GM18870 (cell line): ENCODE measurements around the gene SLC30A4.
"Not testable (repeated sequence)": the region's sequence is repeated elsewhere in the genome, so short reads cannot be mapped to it uniquely, and the experiment has no call there.

ENCODE experiments used
- ATAC-seq: cut with Tn5 transposase; IDR thresholded peaks from one replicate; pipeline ENCODE4 v1.9.1; 2021; ENCODE audit warnings: moderate library complexity; ENCODE audit not compliant: unreplicated experiment

SLC30A4 gene

DNA sequence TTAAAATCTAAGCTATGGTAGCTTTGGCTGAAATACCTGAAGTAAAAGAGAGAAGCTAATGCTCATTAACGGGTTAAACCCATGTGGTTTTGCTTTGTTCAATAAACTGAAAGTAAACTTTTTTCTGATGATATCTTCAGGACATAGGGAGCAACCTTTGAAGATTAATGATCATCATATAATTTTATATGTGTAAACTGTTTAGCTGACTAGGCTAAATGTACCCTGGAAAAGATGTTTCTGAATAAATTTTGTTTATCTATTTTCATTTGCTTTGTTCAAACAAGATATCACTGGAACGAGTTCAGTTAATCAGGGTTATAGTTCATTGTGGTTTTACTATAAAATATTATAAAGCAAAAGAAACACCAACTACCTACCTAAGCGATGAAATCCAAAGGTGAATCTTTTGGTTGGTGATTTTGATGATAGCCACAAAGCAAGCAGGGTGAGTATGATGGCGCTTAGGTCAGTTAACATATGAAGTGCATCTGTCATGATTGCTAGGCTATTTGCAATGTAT, 11.7 kb downstream of the SLC30A4 start:
- no peak for ATAC-seq

DNA sequence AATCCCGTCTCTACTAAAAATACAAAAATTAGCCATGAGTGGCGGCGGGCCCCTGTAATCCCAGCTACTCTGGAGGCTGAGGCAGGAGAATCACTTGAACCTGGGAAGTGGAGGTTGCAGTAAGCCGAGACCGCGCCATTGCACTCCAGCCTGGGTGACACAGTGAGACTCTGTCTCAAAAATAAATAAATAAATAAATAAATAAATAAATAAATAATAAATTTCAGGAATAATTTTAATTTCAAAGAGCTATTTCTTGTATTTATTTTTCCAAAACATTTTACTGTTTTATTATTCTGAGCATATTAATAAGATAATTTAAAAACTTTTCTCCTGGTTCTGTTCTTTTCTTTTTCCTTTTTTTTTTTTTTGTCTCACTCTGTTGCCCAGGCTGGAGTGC, 15.4 kb downstream of the SLC30A4 start:
- not testable (repeated sequence) for ATAC-seq

DNA sequence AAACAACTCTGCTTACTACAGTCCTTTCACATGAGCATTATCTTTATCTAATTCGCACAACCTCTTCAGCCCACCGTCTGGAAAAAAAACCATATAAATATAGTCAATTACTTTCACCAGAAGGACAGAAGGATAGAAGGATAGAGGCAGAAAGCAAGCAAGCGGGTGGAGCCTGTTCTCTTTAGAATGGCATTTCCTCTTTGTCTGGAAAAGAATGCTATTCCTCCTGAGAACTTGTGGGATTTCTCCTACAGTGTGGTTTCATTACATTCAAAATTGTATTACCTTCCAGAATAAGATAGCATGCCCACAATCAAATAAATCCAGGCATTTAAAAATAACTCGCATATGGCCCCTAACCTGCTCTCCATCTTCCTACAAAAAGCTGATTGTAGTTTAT, 23.1 kb downstream of the SLC30A4 start:
- ATAC-seq = no peak

DNA sequence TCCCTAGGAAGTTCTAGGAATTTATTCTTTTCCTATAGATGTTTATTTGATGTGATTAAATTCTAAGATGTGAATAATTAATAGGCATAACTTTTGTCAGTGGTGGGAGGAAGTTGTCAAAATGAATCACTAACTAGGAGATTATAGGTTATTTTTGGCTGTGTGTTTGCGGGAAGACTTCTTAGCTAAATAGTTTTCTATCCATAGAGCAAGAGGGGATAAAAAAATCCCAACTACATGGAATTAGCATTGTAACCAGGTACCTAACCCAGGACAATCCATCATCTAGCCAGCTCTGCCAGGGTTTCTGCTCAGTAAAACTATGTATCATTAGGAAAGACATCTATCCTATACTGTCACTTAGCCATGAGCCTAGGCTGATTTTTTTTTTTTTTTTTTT, 23.9 kb downstream of the SLC30A4 start:
- ATAC-seq = no peak

DNA sequence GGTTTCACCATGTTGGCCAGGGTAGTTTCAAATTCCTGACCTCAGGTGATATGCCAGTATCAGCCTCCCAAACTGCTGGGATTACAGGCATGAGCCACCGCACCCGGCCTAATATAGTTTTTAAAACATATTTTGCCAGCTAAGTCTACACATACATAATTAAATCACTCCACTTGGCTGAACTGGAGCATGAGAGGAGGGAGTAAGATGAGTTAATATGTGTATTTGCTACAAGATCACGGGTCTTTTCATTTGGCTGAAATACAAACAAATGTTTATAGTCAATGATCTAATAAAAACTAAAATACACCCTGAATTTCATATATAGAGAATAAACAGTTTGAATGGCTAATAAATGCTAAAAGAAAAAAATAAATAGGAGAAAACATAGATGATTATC, 25.3 kb downstream of the SLC30A4 start:
- no peak for ATAC-seq

DNA sequence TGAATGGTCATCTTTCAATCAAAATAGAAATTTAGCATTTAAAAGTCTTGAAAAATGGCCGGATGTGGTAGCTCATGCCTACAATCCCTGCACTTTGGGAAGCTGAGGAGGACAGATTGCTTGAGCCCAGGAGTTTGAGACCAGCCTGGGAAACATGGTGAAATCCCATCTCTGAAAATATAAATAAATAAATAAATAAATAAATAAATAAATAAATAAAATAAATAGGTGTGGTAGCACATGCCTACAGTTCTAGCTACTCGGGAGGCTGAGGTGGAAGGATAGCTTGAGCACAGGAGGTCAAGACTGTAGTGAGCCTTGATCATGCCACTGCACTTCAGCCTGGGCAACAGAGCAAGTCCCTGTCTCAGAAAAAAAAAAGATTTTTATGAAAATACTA, 25.9 kb downstream of the SLC30A4 start:
- ATAC-seq = no peak

DNA sequence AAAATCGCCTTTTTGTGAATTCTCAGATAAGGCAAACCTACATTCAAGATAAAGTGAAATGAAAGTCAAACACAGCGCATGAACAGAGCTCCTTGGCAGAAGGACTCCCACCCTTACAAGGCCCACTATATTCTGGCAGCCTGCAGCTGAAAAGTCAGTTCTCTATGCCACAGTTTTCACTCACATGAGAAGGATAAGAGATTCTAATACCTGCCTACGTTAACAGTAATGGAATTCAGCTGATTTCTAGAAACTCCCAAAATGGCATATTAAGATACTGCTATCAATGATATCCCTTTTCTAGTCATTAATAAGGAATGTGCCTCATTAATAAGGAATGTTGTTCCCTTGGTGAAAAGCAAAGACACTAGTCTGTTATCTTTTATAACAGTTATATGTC, 27.0 kb downstream of the SLC30A4 start:
- no peak for ATAC-seq

DNA sequence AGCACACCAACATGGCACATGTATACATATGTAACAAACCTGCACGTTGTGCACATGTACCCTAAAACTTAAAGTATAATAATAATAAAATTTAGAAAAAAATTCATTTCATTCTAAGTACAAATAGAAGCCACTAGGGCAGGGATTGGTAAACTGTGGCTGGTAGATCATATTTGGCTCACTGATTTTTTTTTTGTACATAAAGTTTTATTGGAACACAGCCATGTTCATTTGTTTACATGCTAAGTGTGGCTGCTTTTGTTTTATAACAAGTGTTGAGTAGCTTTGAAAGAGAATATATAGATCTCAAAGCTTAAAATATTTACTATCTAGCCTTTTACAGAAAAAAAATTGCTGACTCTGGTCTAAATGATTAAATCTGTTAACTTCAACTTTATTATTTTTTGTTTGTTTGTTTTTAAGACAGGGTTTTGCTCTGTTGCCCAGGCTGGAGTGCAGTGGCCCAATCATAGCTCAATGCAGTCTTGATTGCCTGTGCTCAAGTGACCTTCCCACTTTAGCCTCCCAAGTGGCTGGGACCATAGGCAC, 32.8 kb downstream of the SLC30A4 start:
- no peak for ATAC-seq

DNA sequence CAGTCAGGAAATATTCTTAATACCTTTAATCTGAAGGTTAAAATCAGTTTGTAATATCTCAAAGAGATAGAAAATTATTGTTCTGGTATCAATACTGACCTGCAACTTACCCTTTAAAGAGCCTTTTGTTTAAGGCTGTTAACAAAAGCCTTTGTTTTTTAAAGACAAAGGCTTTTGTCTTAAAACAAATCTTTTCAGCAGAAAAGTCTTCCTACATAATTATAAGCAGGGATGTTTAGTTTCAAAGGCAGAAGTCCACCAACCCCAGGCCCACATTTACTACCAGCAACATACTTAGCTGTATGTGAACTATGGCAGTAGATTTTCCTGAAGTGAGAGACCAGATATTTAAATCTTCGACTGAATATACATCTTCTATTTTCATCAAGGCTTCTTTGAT, 36.2 kb downstream of the SLC30A4 start:
- ATAC-seq = no peak

DNA sequence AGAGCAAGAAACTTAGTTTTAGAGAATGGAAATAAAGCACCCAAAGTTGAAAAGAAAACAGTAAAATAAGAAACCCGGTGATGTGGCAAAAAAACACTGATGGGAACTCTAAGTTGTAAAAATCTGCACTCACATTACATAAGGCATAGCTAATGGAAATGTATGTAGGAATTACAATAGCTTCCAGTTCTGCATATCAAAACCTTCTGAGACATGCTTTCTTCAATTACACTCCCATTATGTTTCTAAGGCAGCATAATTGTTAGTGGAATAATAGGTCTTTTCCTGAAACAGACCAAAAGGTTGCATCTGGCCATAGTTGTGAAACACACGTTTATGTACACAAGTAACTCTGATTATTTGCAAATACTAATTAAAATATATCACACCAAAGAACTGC, 41.4 kb downstream of the SLC30A4 start:
- ATAC-seq = no peak

DNA sequence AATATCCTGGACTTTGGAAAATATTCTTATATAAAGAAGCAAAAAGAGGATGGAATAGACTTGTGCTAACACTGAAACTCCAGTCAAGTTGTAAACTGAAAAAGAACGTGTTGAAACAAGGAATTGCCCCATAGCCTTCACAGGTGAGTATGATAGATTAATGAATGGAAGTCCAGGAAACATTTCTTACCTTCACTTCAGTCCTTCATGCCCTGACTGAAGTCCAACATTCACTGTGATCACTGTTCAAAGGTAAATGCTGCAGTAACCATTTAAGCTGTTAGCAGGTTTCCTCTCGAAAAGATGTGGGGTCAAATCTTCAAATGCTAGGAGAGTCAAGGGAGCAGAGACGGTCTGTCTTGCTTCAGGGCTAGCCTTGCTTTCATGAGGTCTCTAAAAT, 46.1 kb downstream of the SLC30A4 start:
- ATAC-seq = no peak

DNA sequence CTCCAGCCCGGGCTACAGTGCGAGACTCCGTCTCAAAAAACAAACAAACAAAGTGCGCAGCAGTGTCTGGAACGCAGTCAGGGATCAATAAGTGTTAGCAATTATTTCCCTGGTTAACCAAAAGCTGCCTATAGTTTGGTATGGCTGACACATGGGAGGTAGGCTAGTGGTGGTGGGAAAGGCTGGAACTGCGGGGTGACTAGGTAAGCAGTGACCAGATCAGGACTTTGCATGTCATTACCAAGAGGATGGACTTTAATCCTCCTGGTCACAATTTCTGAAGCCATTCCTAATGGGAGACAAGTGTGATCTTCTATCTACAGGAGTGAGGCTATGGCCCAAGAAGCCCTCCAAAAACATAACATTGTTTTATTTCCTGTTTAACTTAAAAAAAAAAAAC, 47.8 kb downstream of the SLC30A4 start:
- ATAC-seq = no peak

DNA sequence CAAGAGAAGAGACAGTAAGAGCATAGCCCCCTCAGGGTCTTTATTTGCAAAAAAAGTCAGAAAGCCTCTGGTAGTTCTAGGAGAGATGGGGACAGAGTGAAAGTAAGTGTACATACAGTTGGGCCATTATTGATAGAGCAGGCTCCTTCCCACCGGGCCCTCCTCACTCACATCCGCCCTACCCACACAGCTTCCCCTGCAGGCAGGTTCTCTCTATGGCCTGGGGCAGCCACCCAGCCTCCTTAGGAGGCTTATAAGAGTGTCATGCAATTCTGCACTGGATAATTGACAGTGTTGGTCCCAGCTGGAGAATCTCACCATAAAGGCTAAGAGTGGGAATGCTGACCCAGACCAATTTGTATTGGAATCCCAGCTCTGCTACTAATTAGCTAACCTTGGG, 49.5 kb downstream of the SLC30A4 start:
- no peak for ATAC-seq

DNA sequence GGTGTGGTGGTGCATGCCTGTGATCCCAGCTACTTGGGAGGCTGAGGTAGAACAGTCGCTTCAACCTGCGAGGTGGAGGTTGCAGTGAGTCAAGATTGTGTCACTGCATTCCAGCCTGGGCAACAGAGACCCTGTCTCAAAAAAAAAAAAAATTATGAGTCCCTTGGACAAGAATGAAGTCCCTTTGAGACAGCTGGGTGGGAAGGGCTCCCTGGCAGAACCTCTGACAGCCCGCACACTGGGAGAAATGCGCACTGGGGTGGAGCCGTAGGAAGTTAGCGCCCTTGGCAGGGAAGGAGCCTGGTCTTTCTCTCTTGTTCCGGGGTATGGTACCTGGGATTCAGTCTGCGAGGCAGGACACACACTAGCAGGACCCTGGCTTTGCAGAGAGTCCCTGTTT, 51.4 kb downstream of the SLC30A4 start:
- no peak for ATAC-seq

DNA sequence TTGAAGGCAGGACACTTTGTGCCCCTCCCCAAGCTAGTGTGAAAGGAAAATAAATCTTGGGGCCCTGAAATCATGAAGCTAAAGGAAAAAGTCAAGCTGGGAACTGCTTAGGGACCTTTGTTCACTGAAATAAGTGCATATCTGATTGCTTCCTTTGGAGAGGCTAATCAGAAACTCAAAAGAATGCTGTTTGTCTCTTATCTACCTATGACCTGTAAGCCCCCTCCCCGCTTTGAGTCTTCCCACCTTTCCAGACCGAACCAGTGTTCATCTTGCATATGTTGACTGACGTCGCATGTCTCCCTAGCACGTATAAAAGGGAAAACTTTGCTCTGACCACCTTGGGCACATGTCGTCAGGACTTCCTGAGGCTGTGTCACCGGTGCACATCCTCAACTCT, 53.1 kb downstream of the SLC30A4 start:
- ATAC-seq = no peak

DNA sequence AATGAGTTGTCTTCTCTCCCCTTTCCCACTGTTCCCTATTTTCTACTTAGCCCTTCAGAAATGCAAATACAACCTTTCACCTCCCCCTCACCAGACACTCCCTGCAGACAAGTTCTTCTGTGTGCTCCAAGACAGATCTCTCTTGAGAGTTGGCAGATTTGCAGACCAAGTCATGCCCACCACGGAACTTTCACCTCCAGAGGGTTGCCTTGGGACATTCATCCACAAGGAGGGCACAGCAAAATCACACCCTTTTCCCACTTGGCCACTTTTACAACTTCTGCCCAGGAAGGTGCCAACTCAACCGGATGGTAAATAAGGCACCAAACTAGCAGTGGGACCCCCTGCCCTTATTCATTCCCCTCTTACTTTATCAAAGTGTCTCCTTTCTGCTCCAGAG, 53.5 kb downstream of the SLC30A4 start:
- no peak for ATAC-seq

DNA sequence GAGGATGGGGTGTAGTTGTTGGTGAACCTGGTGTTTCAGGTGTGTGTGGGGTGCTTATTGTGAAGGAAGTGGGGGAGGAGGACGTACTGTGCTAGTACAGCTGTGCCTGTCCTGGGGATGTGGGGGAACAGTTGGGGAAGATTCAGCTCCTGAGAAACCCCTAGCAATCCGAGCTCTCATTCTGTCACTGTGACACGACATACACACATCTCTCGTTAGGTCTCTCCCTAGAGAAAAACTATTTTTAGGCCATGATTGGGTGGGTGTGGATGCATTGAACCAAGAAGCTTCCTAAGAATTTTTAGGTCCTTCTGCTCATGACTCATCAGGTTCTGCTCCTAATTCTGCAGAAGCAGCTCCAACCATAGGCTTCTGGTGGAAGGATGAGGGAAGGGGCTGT, 54.3 kb downstream of the SLC30A4 start:
- no peak for ATAC-seq

DNA sequence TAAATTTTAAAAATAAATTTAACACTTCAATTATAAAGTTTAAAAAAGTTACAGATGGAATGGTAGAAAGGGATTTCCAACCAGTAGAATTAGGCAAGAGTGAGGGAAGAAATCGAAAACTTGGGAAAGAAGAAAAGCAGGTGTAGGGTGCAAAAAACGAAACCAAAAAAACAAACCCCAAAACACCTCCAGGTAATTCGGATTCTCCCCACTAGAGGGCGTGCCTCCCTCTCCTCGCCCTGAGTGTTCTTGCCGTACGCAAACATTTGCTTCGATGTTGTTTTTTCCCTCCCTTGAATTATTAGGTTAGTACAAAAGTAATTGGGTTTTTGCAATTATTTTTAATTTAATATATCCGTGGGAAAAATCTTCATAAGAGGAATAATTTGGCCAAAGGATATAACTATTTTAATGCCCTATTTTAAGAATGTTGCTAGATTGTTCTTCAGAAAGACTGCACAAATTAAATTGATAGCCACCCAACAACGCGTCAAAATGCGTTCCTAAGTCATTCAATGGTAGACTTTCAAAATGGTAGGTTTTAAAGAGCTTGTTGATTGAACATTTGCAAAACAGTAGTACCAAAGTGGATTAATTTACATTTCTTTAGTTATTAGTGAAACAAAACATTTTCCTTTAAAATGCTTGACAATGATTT, 63.7 kb downstream of the SLC30A4 start:
- no peak for ATAC-seq

DNA sequence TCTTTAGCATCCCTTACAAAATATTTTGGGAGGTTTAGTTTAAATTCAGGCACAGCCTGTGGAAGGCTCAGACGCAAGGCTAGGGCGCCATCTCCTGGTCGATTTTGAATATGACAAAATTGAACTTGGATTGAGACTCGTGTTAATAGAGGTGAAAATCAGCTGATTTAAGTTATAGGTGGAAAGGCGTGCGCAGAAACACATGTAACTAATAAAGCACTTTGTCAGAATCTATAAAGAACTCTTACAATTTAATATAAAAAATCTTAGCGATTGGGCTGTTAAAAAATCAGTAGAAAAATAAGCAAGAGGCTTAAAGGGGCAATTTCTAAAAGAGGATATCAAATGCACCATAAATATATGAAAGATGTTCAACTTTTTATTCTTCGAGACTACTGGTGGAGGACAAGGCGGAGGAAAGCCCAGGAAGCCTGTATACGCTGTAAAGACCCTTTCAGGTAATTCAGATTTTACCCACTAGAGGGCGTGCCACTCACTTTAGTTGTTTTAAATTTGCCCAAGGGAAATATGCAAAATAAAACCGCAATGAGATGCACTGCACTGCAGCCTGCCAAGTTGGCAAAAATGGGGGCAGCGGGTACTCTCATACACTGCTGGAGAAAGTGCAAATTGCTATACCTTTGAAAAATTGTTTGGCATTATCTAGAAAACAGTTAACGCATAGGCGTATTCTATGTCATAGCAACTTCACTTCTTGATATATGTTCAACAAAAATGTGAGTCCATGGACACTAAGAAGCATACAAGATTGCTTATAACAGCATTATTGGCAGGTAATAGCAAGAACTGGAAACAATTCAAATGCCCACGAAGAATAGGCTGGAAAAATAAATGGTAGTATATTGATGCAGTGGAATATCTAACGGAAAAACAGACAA, 64.7 kb downstream of the SLC30A4 start:
- ATAC-seq = peak; percentile 76

DNA sequence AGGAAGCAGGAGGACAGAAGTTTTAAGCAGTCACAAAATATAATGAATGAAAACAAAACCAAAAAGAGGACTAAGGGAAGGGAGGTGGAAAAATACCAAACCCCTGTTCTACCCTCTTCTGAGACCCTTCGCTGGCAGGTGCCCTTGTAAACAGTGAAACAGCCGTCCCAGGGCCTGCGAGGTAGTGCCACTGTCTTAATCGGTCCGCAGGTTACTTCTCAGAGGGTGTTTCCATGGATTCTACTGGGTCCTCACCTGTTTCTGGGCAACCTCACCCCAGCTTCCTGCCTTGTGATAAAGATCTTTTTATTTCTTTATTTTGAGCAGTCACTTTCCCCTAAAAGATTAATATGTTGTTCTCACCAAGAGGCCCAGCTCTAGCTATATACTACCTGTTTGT, 65.3 kb downstream of the SLC30A4 start:
- ATAC-seq = no peak

DNA sequence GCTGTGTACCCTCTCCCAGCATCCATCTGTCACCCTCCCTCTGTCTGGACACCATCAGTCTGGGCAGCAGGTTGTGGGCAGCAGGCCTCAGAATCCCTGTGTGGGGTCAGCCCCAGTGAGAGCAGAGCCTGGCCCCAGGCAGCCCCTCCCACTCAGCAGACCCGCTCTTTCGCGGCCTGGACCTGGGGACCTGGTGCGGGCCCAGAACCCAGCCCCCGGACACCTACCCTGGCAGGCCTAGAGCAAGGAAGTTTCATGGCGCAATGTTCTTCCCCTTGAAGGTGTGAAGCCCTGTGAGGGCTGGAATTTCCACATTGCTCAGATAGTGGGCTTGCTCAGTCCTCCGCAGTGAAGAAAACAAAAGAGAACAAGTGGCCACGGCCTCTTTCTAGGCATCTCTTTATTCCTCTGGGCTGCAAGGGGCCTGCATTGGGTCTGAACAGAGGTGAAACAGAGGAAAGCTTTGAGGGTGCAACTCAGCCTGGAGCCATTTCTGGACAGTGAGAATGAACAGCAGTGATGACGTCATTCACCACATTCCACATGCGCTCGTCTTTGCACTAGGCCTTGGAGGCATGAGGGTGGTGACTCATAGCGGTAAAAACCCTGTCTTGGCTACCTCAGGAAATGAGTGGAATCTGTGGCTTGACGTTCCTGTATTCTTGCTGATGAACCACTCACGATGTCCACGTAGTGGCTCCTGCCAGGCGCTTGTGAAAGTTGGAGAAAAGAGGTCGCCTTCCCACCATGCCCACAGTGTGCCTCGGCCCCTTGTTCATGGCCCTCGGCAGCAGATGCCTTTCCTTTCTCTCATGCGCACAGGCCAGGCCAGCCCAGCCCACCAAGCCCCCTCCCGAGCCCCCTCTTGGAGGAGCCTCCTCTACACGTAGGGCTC, 66.1 kb downstream of the SLC30A4 start:
- ATAC-seq = no peak
